ENCODE measurements around the gene PLOD3. TPM values are rescaled to one million over a fixed set of nuclear protein-coding genes. Genes with fewer than 3 reads are reported as not detected.
"Not testable (repeated sequence)": the region's sequence is repeated elsewhere in the genome, so short reads cannot be mapped to it uniquely, and the experiment has no call there.

The PLOD3 gene
- total and polyA plus RNA-seq, 2 of the 8 experiments (the other 6 are each of a cell fraction or from before 2014, with no cell fraction given): 28.4 to 47.2 TPM

- no peak for TF ChIP-seq SP1 (IDR thresholded peaks at IDR 0.05; ENCODE audit: low read depth, low read length)
- no peak for TF ChIP-seq E2F6 (IDR thresholded peaks at IDR 0.05)
- no peak for TF ChIP-seq EP300 (IDR thresholded peaks at IDR 0.05; ENCODE audit: borderline replicate concordance in 1 of 2, low read depth in 2 of 2, low read length in 2 of 2)
- no peak for TF ChIP-seq KDM1A (IDR thresholded peaks at IDR 0.05; ENCODE audit: borderline replicate concordance, low read length)
- TF ChIP-seq MAX (IDR thresholded peaks at IDR 0.05): no peak
- no peak for TF ChIP-seq PHF8 (conservative IDR thresholded peaks at IDR 0.05; ENCODE audit: low read depth, low read length)
Measured at GRCh38 chr7:101205901-101206664, 11.3 kb downstream of the PLOD3 start (continued).

GRCh38 chr7:101203740-101204738 is 13.3 kb downstream of the PLOD3 start:
- not testable (repeated sequence) for H4K8ac ChIP-seq (ENCODE audit: extremely low read depth, insufficient read depth, low read length); H3K23me2 ChIP-seq (ENCODE audit: low read depth, low read length); H4K20me1 ChIP-seq (replicated peaks in 1 of 2; ENCODE audit: control insufficient read depth in 1 of 2, insufficient read depth in 2 of 2, low read length in 2 of 2); H3K56ac ChIP-seq (replicated peaks; ENCODE audit: insufficient read length, low read depth, low read length); H3K79me2 ChIP-seq (ENCODE audit: control insufficient read depth in 1 of 2, insufficient read depth in 2 of 2, low read length in 2 of 2); H3K9ac ChIP-seq (replicated peaks in 1 of 4; ENCODE audit: extremely low read depth in 1 of 4, low read depth in 3 of 4, low read length in 3 of 4); H2AK5ac ChIP-seq (ENCODE audit: low read depth, low read length); H3K14ac ChIP-seq (ENCODE audit: insufficient read length); H2BK20ac ChIP-seq (ENCODE audit: low read length); H4K5ac ChIP-seq (ENCODE audit: insufficient read length, low read depth, low read length); H2AFZ ChIP-seq (ENCODE audit: low read length); H3K23ac ChIP-seq (ENCODE audit: insufficient read length); H2BK120ac ChIP-seq (replicated peaks; ENCODE audit: low read depth, low read length); H3K79me1 ChIP-seq (ENCODE audit: low read depth, low read length); H3K27ac ChIP-seq (ENCODE audit: low read depth, low read length); H2BK12ac ChIP-seq (ENCODE audit: low read depth, low read length); DNase-seq (ENCODE audit: low read depth in 1 of 2, low spot score in 2 of 2); H3K36me3 ChIP-seq (ENCODE audit: control insufficient read depth in 2 of 4, insufficient read depth in 4 of 4, low read length in 3 of 4); H4K91ac ChIP-seq (replicated peaks; ENCODE audit: insufficient read length, low read length); H3K4ac ChIP-seq (replicated peaks; ENCODE audit: insufficient read length, low read depth, low read length); H3K9me3 ChIP-seq (ENCODE audit: insufficient read depth in 2 of 2, low read depth in 1 of 2, low read length in 1 of 2); H3K18ac ChIP-seq (ENCODE audit: extremely low read depth, low read length); FAIRE-seq; H2BK5ac ChIP-seq (ENCODE audit: low read depth, low read length); H3K4me2 ChIP-seq (ENCODE audit: insufficient read depth in 1 of 2, low read depth in 2 of 2, low read length in 2 of 2); H3K4me3 ChIP-seq (ENCODE audit: extremely low read depth in 1 of 4, insufficient read depth in 2 of 4, low read depth in 3 of 4, low read length in 4 of 4); H2BK15ac ChIP-seq (ENCODE audit: low read length)
- H3K27me3 ChIP-seq (replicated peaks in 1 of 4; ENCODE audit: control insufficient read depth in 3 of 4, extremely low read depth in 1 of 4, insufficient read depth in 3 of 4, low read length in 3 of 4): peaks cover 0 to 16% (median 9%) of the 10 kb centered on the region in 4 experiments; a peak in 5 of 7 replicates
- POLR2A ChIA-PET (ENCODE audit: partially characterized antibody): interaction anchor here (0.8 to 4.5 kb wide), 9 partner anchors 10 to 61 kb away, joined by 3 to 17 read pairs (median 3); partner anchors contain the start of genes PLOD3 and ZNHIT1
- H3K4me1 ChIP-seq (replicated peaks in 1 of 4; ENCODE audit: control insufficient read depth in 3 of 4, insufficient read depth in 4 of 4, low read length in 3 of 4): peaks cover 5 to 20% (median 13%) of the 10 kb centered on the region in 4 experiments
- WGBS, 2 experiments (ENCODE audit: extremely low coverage in 1 of 2, insufficient coverage in 1 of 2, insufficient read length in 1 of 2, insufficient replicate concordance in 2 of 2, low coverage in 1 of 2, low lambda C conversion rate in 2 of 2, missing lambda C conversion rate in 1 of 2): 84% methylated on average over 22 of the region's 22 CpGs; no CpG with 5 or more reads in 1 of the 2 experiments
- CTCF ChIA-PET (ENCODE audit: partially characterized antibody): interaction anchor here (1.2 to 3.0 kb wide), 6 partner anchors 8 to 62 kb away, joined by 3 to 22 read pairs (median 6); partner anchors contain the start of genes PLOD3 and ZNHIT1
